Smooth muscle cell (in vitro differentiated cells): Measurements from ENCODE around the gene SMIM14. TPM values are rescaled to one million over a fixed set of nuclear protein-coding genes. Genes with fewer than 3 reads are reported as not detected.

Source experiments
- DNase-seq: peaks from one replicate; lab custom pipeline; 2025; ENCODE audit not compliant: unreplicated experiment; lab: John Stamatoyannopoulos, UW
- H2AFZ ChIP-seq: fragments of 200-600 bp; sonication (generic); 2 replicates; pipeline ENCODE4 v1.6.0; 2016; ENCODE audit warnings: antibody characterized with exemption, low read depth, mild to moderate bottlenecking
- H3F3A ChIP-seq: fragments of 200-600 bp; sonication (generic); 2 replicates; pipeline ENCODE4 v1.6.0; 2017; ENCODE audit warnings: antibody characterized with exemption, low read depth
- H3K27ac ChIP-seq: fragments of 200-600 bp; sonication (generic); 2 replicates; pipeline ENCODE4 v1.5.1; 2016; ENCODE audit warnings: low read depth, mild to moderate bottlenecking
- H3K27me3 ChIP-seq: fragments of 200-600 bp; sonication (generic); 2 replicates; pipeline ENCODE4 v1.6.1; 2016; ENCODE audit warnings: low read depth, mild to moderate bottlenecking
- H3K36me3 ChIP-seq: fragments of 200-600 bp; sonication (generic); 2 replicates; pipeline ENCODE4 v1.5.1; 2016; ENCODE audit warnings: low read depth
- H3K4me1 ChIP-seq: fragments of 200-600 bp; sonication (generic); 2 replicates; pipeline ENCODE4 v1.5.1; 2016; ENCODE audit warnings: low read depth
- H3K4me2 ChIP-seq: fragments of 200-600 bp; sonication (generic); 2 replicates; pipeline ENCODE4 v1.6.0; 2016; ENCODE audit warnings: mild to moderate bottlenecking
- H3K4me3 ChIP-seq: fragments of 200-600 bp; sonication (generic); 2 replicates; pipeline ENCODE4 v1.5.1; 2016; ENCODE audit warnings: mild to moderate bottlenecking
- H3K79me2 ChIP-seq: fragments of 200-600 bp; sonication (generic); 2 replicates; pipeline ENCODE4 v1.6.0; 2016; ENCODE audit warnings: low read depth, mild to moderate bottlenecking
- H3K9ac ChIP-seq: fragments of 200-600 bp; sonication (generic); 2 replicates; pipeline ENCODE4 v1.6.0; 2016; ENCODE audit warnings: low read depth
- H3K9me3 ChIP-seq: fragments of 200-600 bp; sonication (generic); replicated peaks from 2 replicates; pipeline ENCODE4 v1.5.1; 2016; ENCODE audit warnings: low read depth
- H4K20me1 ChIP-seq: fragments of 200-600 bp; sonication (generic); 2 replicates; pipeline ENCODE4 v1.6.0; 2016; ENCODE audit warnings: low read depth
- CTCF ChIP-seq: fragments of 200-600 bp; sonication (generic); IDR thresholded peaks from 2 replicates; pipeline ENCODE4 v1.5.1; 2017; ENCODE audit warnings: borderline replicate concordance, mild to moderate bottlenecking, antibody characterized with exemption; ENCODE audit not compliant: insufficient read depth, poor library complexity, severe bottlenecking
- WGBS: methylation state at CpG from one replicate; pipeline ENCODE4 v1.1.7; 2016; ENCODE audit warnings: low lambda C conversion rate; 5-methylcytosine and 5-hydroxymethylcytosine counted together
- polyA plus RNA-seq: library from polyadenylated mRNA; unstranded; fragments of >200 nt; fragmentation: Nextera tagmentation; extraction: Ambion mirVana; gene quantifications from 2 replicates; pipeline ENCODE4 v1.2.1, GENCODE V29; 2016
- total RNA-seq: library from RNA; depleted of rRNA; stranded (reverse); fragments of >200 nt; gene quantifications from 2 replicates; pipeline ENCODE4 v1.2.3, GENCODE V29; 2014

SMIM14 gene
- total and polyA plus RNA-seq, 2 experiments from 2014 or later = 45.0 to 47.4 TPM

- TF ChIP-seq CTCF = no peak
- Histone ChIP-seq H3K9ac (no peak overlapping the region), H3K4me3 (no peak overlapping the region), H3K79me2 (peaks cover 13% of the 10 kb centered on the region), H3K36me3 (no peaks in the 10 kb centered on the region), H3K4me2 (no peak overlapping the region), H3K9me3 (no peaks in the 10 kb centered on the region), H3K27ac (no peak overlapping the region), H3K27me3 (no peaks in the 10 kb centered on the region), H2AFZ (no peak overlapping the region), H3K4me1 (no peaks in the 10 kb centered on the region), H3F3A (peaks cover 11% of the 10 kb centered on the region), H4K20me1 (peaks cover 3% of the 10 kb centered on the region)
- DNase-seq = no peak
- WGBS = 98% methylated on average over 2 of the region's 2 CpGs
These were observed 11.3 kb downstream of the SMIM14 start for GRCh38 chr4:39627413-39627812.

GRCh38 chr4:39626913-39627312 is 11.8 kb downstream of the SMIM14 start:
- no peak overlapping the region for H3K9ac ChIP-seq
- 96% methylated on average over 1 of the region's 1 CpG for WGBS

GRCh38 chr4:39626261-39626660 is 12.4 kb downstream of the SMIM14 start:
- no peaks in the 10 kb centered on the region for H3K4me1 ChIP-seq
- H3K36me3 ChIP-seq = no peaks in the 10 kb centered on the region
- H3K9ac ChIP-seq = no peak overlapping the region
- peaks cover 8% of the 10 kb centered on the region for H4K20me1 ChIP-seq
- no peak for DNase-seq
- H3K79me2 ChIP-seq = peaks cover 9% of the 10 kb centered on the region
- no peak overlapping the region for H3K27ac ChIP-seq
- TF ChIP-seq CTCF = no peak
- H3K27me3 ChIP-seq = no peaks in the 10 kb centered on the region
- peaks cover 13% of the 10 kb centered on the region for H3F3A ChIP-seq
- no peak overlapping the region for H2AFZ ChIP-seq
- no peak overlapping the region for H3K4me3 ChIP-seq
- no peaks in the 10 kb centered on the region for H3K9me3 ChIP-seq
- no peak overlapping the region for H3K4me2 ChIP-seq
- 95% methylated on average over 2 of the region's 2 CpGs for WGBS

More at GRCh38 chr4:39626913-39627312, 11.8 kb downstream of the SMIM14 start:
- H3K4me1 ChIP-seq = no peaks in the 10 kb centered on the region
- no peaks in the 10 kb centered on the region for H3K27me3 ChIP-seq
- no peak overlapping the region for H3K4me3 ChIP-seq
- H4K20me1 ChIP-seq = peaks cover 7% of the 10 kb centered on the region
- no peak for TF ChIP-seq CTCF
- no peak overlapping the region for H2AFZ ChIP-seq
- H3K27ac ChIP-seq = no peak overlapping the region
- H3K79me2 ChIP-seq = peaks cover 13% of the 10 kb centered on the region
- DNase-seq = no peak
- H3K4me2 ChIP-seq = no peak overlapping the region
- H3F3A ChIP-seq = peaks cover 11% of the 10 kb centered on the region
- H3K9me3 ChIP-seq = no peaks in the 10 kb centered on the region
- H3K36me3 ChIP-seq = no peaks in the 10 kb centered on the region

- Histone ChIP-seq H4K20me1 (peaks cover 12% of the 10 kb centered on the region), H3K9me3 (no peaks in the 10 kb centered on the region), H3K27ac (peak overlapping the region; percentile 79), H3K4me1 (peaks cover 7% of the 10 kb centered on the region), H3K27me3 (no peaks in the 10 kb centered on the region), H3K79me2 (peaks cover 5% of the 10 kb centered on the region), H3K4me3 (no peak overlapping the region), H3F3A (peaks cover 28% of the 10 kb centered on the region), H3K9ac (peak overlapping the region; percentile 30), H2AFZ (no peak overlapping the region), H3K4me2 (peak overlapping the region; percentile 69), H3K36me3 (no peaks in the 10 kb centered on the region)
- no peak for DNase-seq
- TF ChIP-seq CTCF = no peak
- 15% methylated on average over 9 of the region's 9 CpGs for WGBS
These were observed 17.1 kb downstream of the SMIM14 start for GRCh38 chr4:39621582-39621981.
